WTC11 (cell line): Measurements from ENCODE around the gene CISD3. TPM values are rescaled to one million over a fixed set of nuclear protein-coding genes. Genes with fewer than 3 reads are reported as not detected.

ENCODE experiments used
- ATAC-seq: fragments of 200-7000 bp; cut with Tn5 transposase; 2 replicates; pipeline ENCODE4 v1.10.0; 2021; ENCODE audit warnings: mild to moderate bottlenecking, moderate library complexity
- CTCF ChIA-PET: fragments of 300-600 bp; sonication (Branson Sonifier 250); formaldehyde crosslinking; loops from one replicate; lab custom pipeline; 2021; ENCODE audit warnings: antibody characterized with exemption; lab: Charles Lee
- POLR2A ChIA-PET: fragments of 350-600 bp; sonication (Branson Sonifier 250); formaldehyde crosslinking; loops from one replicate; lab custom pipeline; 2021; ENCODE audit warnings: antibody characterized with exemption; lab: Charles Lee
- DNase-seq: peaks from one replicate; pipeline ENCODE4 v3.0.0; 2021; ENCODE audit warnings: low spot score
- H3K27ac Mint-ChIP-seq: 2 replicates; pipeline ENCODE4 v1.8.0; 2021; ENCODE audit warnings: mixed read lengths
- H3K27me3 Mint-ChIP-seq: 2 replicates; pipeline ENCODE4 v1.8.0; 2021; ENCODE audit warnings: low read depth, mild to moderate bottlenecking, moderate library complexity, mixed read lengths
- H3K36me3 Mint-ChIP-seq: 2 replicates; pipeline ENCODE4 v1.8.0; 2021; ENCODE audit warnings: mixed read lengths
- H3K4me1 Mint-ChIP-seq: 2 replicates; pipeline ENCODE4 v1.8.0; 2022; ENCODE audit warnings: mixed read lengths
- H3K4me3 Mint-ChIP-seq: 2 replicates; pipeline ENCODE4 v1.8.0; 2021; ENCODE audit warnings: mild to moderate bottlenecking, moderate library complexity, mixed read lengths
- H3K9me3 Mint-ChIP-seq: 2 replicates; pipeline ENCODE4 v1.8.0; 2021; ENCODE audit warnings: mixed read lengths
- AR ChIP-seq: fragments of 250-450 bp; sonication (Bioruptor Pico); IDR thresholded peaks from 2 replicates; pipeline ENCODE4 v1.9.0; 2021; ENCODE audit warnings: mild to moderate bottlenecking
- ARID4B ChIP-seq: sonication (generic); formaldehyde crosslinking; IDR thresholded peaks from 2 replicates; pipeline ENCODE4 v1.8.0; 2023; ENCODE audit warnings: missing genetic modification reagents, mild to moderate bottlenecking, borderline replicate concordance
- ERG ChIP-seq: fragments of 250-450 bp; sonication (Bioruptor Pico); IDR thresholded peaks from 2 replicates; pipeline ENCODE4 v1.8.0; 2021; ENCODE audit warnings: mild to moderate bottlenecking
- ETV6 ChIP-seq: sonication (generic); formaldehyde crosslinking; IDR thresholded peaks from 2 replicates; pipeline ENCODE4 v1.8.1; 2022; ENCODE audit warnings: mild to moderate bottlenecking, missing genetic modification reagents
- GTF2I ChIP-seq: fragments of 250-450 bp; sonication (Bioruptor Pico); conservative IDR thresholded peaks from 2 replicates; pipeline ENCODE4 v1.4.0; 2021; ENCODE audit warnings: mild to moderate bottlenecking
- IRF1 ChIP-seq: sonication (generic); formaldehyde crosslinking; IDR thresholded peaks from 2 replicates; pipeline ENCODE4 v1.8.0; 2023; ENCODE audit warnings: missing genetic modification reagents
- MYBL2 ChIP-seq: sonication (generic); formaldehyde crosslinking; IDR thresholded peaks from 2 replicates; pipeline ENCODE4 v1.8.1; 2023; ENCODE audit warnings: mild to moderate bottlenecking, moderate library complexity, missing genetic modification reagents
- PRDM15 ChIP-seq: sonication (generic); formaldehyde crosslinking; IDR thresholded peaks from 2 replicates; pipeline ENCODE4 v1.8.0; 2022; ENCODE audit warnings: missing genetic modification reagents
- SMAD4 ChIP-seq: sonication (generic); formaldehyde crosslinking; IDR thresholded peaks from 2 replicates; pipeline ENCODE4 v1.8.0; 2022; ENCODE audit warnings: mild to moderate bottlenecking, missing genetic modification reagents
- ZNF281 ChIP-seq: sonication (generic); formaldehyde crosslinking; IDR thresholded peaks from 2 replicates; pipeline ENCODE4 v1.8.0; 2023; ENCODE audit warnings: mild to moderate bottlenecking, missing genetic modification reagents
- ZNF396 ChIP-seq: fragments of 250-450 bp; sonication (Bioruptor Pico); IDR thresholded peaks from 2 replicates; pipeline ENCODE4 v1.8.0; 2021; ENCODE audit warnings: mild to moderate bottlenecking, moderate library complexity, borderline replicate concordance
- ZNF416 ChIP-seq: fragments of 250-450 bp; sonication (Bioruptor Pico); IDR thresholded peaks from 2 replicates; pipeline ENCODE4 v1.9.0; 2021; ENCODE audit warnings: mild to moderate bottlenecking, inconsistent platforms
- total RNA-seq: library from RNA; stranded (reverse); gene quantifications from 3 replicates; pipeline ENCODE4 v1.2.3, GENCODE V29; 2021
- TF ChIP-seq, protein P1 (sequence below): sonication (generic); formaldehyde crosslinking; conservative IDR thresholded peaks from 2 replicates; pipeline ENCODE4 v1.8.1; 2023; ENCODE audit warnings: mild to moderate bottlenecking, low read depth, missing genetic modification reagents, moderate library complexity

The CISD3 gene
- total RNA-seq, 1 experiment from 2014 or later, result 12.1 TPM

GRCh38 chr17:38712593-38712992 lies 17.5 kb upstream of the CISD3 start:
- Mint-ChIP-seq H3K27me3 (peaks cover 23% of the 10 kb centered on the region), H3K9me3 (no peaks in the 10 kb centered on the region), H3K4me1 (peaks cover 54% of the 10 kb centered on the region), H3K4me3 (no peak overlapping the region), H3K27ac (no peak overlapping the region), H3K36me3 (0 out of 2 replicates have a peak, but pooled peaks cover 3% of the 10 kb centered on the region)
- ATAC-seq, result no peak
- TF ChIP-seq AR (no peak), SMAD4 (no peak), ETV6 (CRISPR knock-in tag) (no peak)
- TF ChIP-seq, protein P1, sequence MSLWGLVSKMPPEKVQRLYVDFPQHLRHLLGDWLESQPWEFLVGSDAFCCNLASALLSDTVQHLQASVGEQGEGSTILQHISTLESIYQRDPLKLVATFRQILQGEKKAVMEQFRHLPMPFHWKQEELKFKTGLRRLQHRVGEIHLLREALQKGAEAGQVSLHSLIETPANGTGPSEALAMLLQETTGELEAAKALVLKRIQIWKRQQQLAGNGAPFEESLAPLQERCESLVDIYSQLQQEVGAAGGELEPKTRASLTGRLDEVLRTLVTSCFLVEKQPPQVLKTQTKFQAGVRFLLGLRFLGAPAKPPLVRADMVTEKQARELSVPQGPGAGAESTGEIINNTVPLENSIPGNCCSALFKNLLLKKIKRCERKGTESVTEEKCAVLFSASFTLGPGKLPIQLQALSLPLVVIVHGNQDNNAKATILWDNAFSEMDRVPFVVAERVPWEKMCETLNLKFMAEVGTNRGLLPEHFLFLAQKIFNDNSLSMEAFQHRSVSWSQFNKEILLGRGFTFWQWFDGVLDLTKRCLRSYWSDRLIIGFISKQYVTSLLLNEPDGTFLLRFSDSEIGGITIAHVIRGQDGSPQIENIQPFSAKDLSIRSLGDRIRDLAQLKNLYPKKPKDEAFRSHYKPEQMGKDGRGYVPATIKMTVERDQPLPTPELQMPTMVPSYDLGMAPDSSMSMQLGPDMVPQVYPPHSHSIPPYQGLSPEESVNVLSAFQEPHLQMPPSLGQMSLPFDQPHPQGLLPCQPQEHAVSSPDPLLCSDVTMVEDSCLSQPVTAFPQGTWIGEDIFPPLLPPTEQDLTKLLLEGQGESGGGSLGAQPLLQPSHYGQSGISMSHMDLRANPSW, result no peak
- ChIA-PET CTCF (interaction anchor here (2.4 kb wide), 1 partner anchor 22 kb away, joined by 13 read pairs; no protein-coding TSS in a partner anchor), POLR2A (no interaction called here)
- no peak for DNase-seq

DNA sequence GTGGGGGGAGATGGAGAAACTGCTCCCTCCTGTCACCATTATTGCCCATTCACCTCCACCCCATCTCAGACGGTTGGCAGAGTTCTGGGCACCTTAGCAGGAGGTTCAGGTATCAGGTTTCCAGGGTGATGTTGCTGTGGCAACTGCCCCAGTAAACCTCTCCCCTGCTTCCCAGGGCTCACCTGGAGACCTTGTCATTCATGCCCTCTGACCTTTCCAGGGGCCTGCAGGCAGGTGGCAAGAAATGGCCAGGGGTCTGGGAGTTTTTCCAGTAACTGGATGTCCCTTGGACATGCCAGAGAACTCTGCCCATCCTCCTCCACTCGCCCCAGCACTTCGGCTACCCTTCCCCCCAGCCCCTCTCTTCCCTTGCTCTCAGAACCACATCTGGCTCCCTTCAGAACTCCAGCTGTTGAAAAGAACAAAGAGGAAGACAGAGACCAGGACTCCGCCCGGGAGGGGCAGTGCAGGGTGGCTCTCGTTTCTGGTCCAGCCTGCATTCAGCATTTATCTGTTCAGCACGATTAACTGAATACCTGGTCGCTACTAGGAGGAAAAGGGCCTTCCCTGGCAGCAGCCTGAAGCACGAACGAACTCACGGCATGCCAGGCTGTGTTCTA lies 16.6 kb upstream of the CISD3 start:
- H3K27me3 Mint-ChIP-seq, result peaks cover 14% of the 10 kb centered on the region
- POLR2A ChIA-PET, result no interaction called here
- ATAC-seq (peak; percentile 8), DNase-seq (no peak)
- peaks cover 55% of the 10 kb centered on the region for H3K4me1 Mint-ChIP-seq
- CTCF ChIA-PET, result interaction anchor here (0.5 to 0.7 kb wide), 2 partner anchors 22 kb away, joined by 4 to 5 read pairs; no protein-coding TSS in a partner anchor
- H3K9me3 Mint-ChIP-seq, result no peaks in the 10 kb centered on the region
- H3K4me3 Mint-ChIP-seq, result no peak overlapping the region
- no peak overlapping the region for H3K27ac Mint-ChIP-seq
- H3K36me3 Mint-ChIP-seq, result no peaks in the 10 kb centered on the region
- no peak for TF ChIP-seq ZNF416 (CRISPR knock-in tag)
- TF ChIP-seq ZNF281 (CRISPR knock-in tag), result no peak
- TF ChIP-seq IRF1, result no peak
- no peak for TF ChIP-seq GTF2I (CRISPR knock-in tag)
- no peak for TF ChIP-seq ERG
- no peak for TF ChIP-seq ZNF396 (CRISPR knock-in tag)
- TF ChIP-seq ETV6 (CRISPR knock-in tag), result no peak
- TF ChIP-seq PRDM15 (CRISPR knock-in tag), result no peak
- no peak for TF ChIP-seq MYBL2 (CRISPR knock-in tag)
- TF ChIP-seq ARID4B (CRISPR knock-in tag), result no peak
